ENCODE results near the gene SMIM41.

SMIM41 gene

DNA sequence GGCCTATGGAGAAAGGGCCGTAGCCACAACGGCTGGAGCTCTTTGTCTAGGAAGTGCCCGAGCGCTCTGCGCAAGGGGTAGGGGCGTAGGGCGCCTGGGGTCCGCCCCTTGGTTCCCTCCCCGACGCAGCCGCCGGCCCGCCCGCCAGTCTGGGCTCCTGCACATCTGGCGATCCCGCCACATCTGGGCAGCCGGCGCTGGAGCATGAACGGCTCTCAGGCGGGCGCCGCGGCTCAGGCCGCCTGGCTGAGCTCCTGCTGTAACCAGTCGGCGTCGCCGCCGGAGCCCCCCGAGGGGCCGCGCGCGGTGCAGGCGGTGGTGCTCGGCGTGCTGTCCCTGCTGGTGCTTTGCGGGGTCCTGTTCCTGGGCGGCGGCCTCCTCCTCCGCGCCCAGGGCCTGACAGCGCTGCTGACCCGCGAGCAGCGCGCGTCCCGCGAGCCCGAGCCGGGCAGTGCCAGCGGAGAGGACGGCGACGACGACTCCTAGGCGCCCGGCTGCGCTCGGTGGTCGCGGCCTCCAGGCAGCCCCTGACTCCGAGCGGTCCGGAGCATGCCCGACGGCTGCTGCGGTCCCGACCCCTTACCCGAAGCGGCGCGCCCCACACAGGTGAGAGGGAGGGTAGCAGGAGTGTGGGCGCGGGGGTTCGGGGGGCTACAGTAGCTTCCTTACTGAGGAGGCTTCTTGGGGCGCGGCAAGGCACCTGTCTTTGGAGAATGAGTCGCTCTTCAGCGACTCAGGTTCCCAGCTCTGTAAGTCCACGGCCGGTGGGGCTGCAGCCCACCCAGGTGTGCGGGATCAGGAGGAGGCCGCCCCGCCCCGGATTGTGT lies at the start of gene SMIM41:
SMIM41 (plus strand) TSS at position 129 of the 827 bp plus-strand sequence; CDS start at position 205, 76 bp downstream.
- no peak for DNase-seq

DNA sequence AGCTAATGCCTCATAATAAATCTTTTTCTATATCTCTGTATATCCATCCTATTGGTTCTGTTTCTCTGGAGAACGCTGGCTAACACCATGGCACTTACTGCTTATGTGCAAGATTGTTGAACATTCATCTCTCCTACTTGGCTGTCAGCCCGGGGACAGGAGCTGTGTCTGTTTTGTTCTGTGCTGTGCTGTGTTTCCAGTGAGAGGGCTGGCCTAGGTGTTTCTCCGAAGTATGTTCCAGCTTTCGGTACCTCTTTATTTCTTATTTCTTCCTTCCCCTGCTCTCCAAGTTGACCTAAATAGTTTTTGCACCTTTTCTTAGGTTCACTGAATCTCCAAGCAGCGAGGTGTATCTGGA lies 47.1 kb upstream of the SMIM41 start:
- DNase-seq: no peak

DNA sequence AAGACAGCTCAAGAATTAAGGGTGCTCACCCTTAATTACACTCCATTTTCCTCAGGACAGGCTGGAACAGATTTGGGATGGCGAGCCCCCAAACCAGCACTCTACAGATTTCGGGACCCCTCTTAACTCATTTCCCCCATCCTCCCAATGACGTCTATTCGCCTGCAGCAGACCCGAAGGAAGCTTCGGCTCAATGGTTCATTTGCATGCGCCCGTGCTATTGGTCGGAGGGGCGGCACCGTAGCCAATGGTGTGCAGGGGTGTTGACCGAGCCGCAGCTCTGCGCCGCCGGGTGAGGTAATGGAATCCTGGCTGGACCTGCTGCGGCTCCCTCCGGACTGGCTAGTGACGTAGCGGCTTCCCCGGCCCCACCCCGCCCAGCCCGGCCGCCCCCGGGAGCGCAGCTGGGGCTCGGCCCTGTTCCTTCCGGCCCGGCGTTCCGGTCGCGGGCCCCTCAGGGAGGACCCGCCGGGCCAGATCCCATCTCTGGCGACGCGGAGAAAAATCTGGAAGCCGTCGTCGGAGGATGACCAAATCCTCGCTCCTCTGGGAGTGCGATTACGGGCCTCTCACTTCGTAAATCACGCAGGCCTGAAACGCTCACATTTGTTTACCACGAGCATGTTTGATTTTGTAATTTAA lies 46.6 kb upstream of the SMIM41 start:
- DNase-seq: peak; percentile 95

DNA sequence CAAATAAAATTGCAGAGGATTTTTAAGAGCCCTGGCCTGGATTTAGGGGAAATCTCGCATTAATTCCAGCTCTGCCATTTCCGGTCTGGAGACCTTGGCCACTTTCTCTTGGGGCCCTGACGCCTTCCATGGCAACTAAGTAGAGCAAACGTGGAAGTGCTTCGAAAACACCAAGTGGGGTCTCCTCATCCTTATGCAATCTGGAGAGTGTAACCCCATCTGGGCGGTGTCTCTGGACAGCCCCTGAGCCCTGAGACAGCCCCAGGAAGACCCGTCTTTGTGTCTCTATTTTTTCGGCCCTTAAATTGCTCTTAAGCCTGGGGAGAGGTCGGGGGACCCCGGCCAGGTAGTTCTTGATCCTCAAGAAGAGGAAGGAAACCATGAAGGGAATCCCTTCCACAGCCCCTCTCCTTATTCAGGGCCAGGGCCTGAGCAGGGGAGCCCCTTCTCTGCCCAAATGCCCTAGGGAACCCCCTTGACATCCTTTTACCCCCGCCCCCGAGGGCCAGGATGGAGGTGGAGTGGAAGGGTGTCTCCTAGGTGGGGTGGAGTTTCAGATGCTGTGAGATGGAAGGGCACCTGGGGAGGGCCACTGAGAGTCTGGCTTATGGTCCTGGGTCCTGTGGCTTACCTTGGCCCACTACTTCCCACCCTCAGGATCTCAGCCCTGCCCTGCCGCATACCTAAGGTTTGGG lies 45.9 kb upstream of the SMIM41 start:
- DNase-seq: no peak

DNA sequence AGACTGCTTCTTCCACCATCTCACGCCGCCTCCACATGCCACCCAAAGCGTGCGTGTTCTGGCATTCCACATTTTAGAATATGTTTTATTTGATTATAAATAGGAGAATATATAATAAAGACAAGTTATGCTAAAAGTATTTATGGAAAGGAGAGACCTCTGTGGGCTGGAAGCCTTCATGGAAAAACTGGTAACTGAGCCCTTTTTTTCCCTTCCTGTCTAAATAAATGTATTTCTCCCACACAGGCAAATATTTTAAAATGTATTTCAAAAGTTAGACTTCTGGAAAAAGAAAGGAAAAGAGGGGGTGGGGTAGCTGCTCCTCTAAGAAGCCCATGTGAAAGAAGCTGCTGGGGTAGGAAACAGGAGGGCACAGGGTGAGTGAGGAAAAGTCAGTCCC lies 44.3 kb upstream of the SMIM41 start:
- DNase-seq: no peak

DNA sequence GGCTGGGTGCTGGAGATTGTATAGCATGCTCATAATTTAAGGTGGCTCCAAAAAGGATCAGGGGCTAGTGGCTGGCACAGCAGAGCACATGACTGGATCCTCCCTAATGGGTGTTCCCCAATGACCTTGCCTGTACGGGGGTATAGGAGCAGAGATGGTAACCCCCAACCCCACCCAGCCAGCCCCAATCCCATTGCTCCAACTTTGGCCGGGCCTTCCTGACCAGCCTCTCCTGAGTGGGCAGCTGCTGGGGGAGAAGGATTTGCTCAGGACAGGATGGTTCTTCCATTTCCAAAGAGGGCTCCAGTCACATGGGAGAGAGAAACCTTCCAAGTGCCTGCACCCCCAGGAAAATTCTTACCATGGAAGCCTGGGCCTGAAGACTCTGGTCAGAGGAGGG lies 43.6 kb upstream of the SMIM41 start:
- no peak for DNase-seq

DNA sequence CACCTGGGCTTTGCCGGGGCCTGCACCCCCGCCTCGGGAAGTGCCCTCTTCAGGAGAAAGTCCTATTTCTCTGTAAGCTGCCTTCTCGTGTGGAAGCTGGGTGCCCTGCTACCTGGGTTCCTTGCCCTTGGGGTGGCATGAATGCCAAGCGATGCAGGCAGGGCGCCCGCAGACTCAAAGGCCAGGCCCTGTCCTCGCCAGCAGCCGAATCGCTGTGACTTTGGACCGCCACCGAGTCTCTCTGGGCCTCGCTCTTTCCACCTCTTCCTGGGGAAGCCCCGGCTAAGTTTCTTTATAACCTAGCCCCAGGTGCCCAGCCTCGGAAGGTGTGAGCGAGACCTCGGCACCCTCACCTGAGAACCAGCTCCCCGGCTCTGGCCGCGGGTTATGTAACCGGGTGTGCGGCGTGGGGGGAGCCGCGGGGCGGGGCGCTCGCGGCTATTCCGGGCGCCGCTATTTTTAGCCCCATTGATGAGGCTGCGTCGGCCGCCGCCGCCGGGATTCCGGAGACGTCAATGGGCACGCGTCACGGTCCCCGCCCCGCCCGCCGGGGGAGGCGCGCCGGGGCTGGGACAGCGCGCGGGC lies 42.8 kb upstream of the SMIM41 start:
- DNase-seq: peak; percentile 76

DNA sequence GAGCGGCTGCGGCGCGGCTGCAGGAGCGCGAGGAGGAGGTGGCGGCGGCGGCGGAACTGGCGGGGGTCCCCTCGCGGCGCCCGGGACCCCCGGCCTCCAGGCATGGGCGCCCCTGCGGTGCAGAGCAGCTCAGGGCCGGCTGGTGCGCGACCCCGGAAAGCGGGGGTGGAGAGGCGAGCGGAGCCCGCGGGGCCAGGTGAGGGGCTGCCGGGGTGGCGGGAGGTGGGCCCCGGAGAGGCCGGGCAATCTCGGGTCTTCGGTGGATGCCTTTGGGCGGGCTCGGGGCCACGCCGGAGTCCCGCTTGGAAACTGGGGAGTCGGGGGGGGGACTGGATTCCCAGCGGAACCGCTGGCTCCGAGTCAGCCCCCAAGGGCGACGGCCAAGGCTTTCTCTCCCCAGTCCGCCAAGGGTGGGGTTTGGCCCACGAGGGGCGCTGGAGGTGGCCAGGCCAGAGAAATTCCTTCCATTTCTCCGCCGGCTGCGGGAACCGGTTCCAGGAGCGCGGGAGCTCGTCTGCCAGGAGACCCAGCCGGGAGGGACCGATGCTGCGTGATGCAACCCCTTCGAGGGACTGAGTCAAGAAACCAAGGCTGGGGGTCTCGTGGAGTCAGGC lies 42.1 kb upstream of the SMIM41 start:
- no peak for DNase-seq

DNA sequence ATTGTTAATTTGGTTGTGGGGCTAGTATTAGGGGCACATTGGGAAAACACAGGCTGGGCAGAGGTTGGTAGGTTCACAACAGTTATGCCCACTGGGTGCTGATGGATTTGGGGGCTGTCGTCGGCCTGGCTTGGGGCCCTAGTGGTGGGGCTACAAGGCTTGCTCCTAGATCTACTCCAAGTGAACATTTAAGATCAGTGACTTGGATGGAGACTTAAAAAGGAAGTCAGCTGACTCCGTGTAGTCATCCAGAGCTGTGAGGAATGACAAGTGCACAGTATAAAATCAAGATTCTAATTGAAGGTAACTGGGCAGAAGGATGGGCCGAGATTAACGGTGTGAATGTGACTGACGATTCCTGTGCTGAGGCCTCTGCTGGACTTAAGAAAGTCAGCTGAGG lies 41.1 kb upstream of the SMIM41 start:
- no peak for DNase-seq

DNA sequence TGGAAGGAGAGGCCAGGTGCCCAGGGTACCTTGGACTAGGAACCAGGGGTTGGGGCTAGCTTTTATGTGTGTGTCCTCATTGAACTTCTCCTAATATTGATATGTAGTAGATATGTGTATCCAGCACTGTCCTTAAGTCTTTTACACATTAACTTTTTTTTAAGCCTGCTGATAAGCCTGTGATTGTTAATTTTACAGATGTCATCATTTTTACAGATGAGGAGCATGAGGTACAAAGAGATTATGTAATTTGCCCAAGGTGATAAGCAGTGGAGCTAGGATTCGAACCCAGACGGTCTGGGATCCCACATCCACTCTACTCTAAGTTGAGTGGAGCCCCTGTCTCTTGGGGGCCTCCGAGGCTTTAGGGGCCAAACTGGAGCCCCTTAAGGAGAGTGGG lies 38.5 kb upstream of the SMIM41 start:
- no peak for DNase-seq

DNA sequence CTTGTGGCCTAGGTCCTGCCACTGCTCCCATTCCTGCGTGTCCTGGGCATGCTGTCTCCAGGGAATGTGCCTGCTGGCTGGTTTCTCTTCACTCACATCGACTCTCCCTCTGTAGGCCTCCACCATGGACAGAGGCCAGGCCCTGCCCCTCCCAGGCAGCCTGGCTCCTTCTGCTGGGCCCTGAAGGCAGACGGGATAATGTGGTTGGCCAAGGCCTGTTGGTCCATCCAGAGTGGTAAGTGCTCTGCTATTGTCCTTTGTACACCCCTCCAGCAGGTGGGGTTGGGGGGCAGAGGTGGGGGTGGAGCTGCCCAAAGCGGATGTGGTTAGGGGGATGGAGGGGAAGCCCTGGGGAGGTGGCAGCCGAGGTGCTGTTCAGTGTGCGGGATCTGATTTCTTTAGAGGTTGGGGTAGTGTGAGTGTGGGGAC lies 37.8 kb upstream of the SMIM41 start:
- DNase-seq: peak; percentile 34

DNA sequence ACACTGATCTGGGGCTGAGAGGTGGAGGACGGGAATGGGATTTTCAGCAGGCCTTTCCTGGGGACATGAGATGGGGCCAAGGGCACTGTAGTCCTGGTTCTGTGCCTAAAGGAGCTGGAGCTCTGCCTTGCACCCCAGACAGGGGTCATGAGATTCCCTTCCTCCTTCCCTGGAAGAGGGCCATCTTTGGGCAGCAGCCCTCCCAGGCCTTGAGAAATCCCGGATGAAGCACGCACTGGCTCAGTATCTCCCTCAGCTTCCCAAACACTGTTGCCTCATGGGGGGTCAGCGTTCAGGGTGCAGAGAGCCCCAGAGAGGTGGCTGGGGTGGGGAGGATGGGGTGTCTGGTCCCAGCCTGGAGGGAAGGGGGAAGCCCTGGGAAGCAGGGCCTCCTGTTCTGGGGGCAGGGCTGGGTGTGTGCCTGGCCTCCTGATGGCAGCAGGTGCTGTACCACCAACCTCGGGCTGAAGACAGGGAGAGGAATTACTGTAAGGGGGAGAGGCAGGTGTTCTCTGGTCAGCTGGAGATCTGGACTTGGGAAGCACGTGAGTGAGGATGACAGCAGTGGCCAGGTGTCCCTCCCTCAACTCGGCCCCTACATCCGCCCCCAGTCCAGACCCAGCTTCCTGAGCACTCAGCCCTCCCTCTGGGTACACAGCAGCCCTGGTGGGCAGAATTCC lies 36.7 kb upstream of the SMIM41 start:
- DNase-seq: no peak

DNA sequence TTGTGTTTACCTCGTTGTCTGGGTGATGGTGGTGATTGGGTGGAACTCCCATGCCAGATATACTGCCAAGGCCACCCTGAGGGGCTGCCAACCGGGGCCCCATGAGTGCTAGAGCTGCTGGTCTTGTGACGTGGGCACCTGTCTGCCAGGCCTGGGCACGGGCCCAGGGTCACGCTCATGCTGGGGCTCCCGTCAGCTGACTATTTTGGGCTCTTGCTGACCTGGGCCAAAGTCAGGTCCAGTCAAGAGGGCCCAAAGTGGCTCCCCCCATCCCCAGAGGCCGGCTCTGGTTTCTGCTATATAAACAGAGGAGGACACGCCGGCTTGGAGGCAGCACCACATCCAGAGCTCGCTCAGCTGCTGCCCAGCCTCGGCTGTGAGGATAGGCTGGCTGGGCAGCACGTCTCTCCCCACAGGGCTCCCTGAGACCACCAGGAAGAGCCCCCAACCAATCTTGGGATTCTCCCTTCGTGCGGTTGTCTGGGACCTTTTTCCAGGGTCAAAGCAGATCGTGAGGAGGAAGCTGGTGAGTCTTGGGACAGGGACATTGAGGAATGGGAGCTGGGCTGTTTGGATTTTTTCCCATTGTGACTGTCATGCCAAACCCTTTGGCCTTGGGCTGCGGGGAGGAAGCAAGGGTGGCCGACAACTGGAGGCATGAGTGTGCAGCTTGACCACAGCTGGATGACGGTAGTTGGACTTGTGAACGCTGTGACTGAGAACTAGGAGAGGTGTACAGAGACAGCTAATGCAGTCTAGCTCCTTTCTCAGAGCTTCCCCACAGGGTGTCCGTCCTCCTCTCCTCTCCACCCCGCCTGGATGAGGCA lies 35.9 kb upstream of the SMIM41 start:
- no peak for DNase-seq

DNA sequence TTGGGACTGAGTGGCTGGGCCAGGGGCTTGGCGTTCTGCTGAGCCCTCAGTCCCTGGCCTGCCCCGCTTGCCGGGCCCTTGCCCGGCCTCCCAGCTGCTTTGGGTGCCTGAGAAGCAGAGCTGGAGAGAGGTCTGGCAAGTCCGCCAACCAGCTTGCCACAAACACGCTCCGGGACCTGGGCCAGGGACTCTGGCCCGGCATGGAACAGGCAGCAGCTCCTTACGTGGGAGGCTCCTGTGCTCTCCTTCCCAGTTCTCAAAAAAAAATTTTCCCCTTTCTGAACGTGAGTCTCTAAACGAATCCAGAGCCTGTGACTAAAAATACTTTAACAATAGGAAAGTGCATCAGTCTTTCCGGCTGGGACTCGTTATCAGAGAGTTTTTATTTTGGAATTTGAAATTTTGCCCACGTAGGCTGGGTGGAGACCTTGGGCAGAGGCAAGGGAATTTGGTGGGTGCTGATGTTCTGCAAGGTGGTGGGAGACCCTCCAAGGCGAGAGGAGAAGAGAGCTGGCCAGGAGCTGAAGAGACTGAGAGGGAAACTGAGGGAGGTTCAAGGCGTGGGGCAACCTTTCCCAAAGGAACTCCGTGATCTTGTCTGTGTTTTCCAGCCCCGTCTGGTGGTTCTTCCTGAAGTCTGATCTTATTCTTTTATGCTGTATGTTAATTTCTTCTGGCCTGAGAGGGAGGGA lies 35.1 kb upstream of the SMIM41 start:
- no peak for DNase-seq

DNA sequence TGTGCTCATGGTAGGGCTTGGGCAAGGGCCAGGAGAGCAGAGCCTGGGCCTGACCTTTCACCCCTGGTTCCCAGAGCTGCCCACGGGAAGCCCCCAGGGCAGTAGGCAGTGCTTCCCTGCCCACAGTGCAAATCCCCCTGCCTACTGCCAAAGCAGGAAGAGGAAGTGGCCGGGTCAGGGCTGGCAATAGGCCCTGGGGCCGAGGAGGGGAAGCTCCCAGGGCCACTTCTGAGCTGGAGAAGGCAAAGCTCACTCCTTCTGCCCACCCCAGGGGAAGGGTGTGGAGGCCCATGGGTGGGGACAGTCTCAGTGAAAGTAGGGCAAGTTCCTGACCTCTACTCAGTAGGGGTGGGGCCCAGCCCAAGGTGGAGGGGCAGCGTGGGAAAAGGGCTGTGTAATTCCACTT lies 33.7 kb upstream of the SMIM41 start:
- no peak for DNase-seq

DNA sequence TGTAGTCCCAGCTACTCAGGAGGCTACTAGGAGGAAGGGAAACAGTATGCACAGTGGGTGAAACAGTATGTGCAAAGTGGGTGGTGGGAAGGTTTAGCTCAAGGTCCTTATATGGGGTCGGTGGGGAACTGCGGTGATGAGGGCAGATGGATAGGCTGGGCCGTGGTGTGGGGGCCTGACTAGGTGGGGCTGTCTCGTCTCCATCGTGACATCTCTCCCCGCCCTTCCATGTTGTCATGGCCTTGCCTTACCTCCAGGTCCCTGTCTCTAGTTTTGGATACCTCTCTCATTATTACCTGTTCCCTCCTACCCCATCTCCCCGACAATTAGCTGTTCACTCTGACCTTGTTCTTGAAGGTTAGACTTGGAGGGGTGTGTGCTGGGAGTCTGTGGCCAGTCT lies 32.6 kb upstream of the SMIM41 start:
- no peak for DNase-seq

DNA sequence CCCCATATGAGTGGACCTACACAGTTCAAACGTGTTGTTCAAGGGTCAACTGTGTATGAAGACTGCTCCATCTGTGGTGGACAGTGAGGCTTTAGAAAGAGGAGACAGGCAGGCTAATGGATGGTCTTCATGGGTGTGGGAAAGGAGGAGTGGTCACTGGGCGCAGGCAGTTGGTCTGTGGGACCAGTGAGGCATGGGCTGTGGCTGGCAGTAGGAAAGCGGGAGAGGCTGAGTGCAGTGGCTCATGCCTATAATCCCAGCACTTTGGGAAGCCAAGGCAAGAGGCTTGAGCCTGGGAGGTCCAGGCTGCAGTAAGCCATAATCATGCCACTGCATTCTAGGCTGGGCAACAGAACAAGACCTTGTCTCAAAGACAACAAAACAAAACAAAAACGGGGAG lies 30.2 kb upstream of the SMIM41 start:
- no peak for DNase-seq

DNA sequence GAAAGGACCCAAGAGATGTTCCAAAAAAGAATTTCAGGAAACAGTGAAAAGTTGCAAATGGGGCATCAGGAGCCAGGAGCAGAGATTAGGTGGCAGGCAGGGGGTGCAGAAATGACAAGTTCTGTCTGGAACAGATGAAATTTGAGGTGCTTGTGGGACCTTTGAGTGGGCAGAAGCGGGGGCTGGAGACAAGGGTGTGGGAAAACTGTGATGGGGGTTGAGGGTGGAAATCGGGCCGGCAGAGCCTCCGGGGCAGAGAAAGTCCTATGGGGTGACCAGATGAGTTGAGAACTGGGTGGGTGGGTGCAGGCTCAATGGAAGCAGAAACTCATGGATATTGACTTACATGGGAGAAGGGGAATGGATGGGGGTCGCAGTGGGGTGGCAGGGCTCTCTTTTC lies 29.8 kb upstream of the SMIM41 start:
- no peak for DNase-seq

DNA sequence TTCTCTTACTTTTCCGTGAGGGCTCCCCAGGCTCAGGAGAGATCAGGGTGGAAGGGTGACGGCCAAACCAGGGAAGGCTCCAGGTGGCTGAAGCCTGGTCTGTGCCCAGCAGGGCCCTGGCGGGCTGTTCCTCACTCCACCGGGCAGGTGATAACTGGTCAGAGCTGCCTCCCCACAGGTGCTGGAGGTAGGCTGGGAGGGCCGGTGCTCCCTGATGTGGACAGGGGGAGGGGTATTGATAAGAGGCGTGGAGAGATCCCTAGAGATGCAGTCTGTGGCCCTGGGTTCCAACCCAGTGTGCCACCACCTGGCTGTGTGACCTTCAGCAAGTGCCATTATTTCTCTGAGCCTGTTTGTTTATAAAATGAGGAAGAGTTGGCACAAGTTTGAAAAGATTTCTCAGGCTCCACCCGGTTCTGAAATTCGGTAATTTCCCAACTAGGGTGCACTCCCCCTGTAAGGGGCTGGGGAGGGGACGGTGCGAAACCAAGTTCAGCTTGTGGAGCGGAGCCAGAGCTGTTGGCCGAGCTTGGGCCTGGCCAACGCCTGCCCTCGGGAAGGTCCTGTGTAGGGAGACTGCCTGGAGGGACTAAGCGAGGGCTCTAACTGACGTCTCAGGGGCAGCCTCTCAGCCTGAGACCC lies 29.3 kb upstream of the SMIM41 start:
- DNase-seq: no peak

DNA sequence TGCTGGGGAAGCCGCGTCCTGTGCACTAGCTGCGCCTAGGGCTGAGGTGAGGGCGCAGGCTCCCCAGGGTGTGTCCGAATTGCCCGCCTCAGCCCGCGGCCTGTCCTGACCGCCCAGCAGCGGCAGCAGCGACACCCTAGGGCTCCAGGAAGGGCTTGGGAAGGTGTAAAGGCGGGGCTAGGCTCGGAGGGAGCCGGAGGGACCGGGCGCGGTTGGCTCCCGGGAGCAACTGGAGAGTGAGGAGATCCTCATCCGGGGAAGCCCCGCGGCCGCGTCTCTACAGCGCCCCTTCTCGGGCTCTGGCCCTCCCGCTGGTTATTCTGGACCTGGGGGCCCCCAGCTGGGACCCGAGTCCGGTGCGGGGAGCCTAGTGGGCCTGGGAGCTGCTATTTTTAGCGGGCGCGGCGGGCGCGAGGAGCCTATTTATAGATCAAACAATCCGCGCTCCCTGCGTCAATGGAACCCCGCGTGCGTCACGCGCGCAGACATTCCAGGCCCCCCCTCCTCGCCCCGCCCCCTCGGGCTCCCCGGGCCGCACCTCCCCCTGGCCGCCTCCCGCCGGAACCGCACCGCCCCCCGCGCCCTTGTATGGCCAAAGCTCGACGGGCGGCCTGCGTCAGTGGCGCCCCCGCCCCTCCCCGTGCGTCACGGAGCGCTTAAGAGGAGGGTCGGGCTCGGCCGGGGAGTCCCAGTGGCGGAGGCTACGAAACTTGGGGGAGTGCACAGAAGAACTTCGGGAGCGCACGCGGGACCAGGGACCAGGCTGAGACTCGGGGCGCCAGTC lies 28.6 kb upstream of the SMIM41 start, which contains the start of gene NR4A1:
NR4A1 (plus strand) TSS at position 685 of the 784 bp plus-strand sequence. CDS start 2,887 bp downstream, outside the sequence.
- DNase-seq: peak; percentile 96
